Chondrocyte (in vitro differentiated cells): Measurements from ENCODE around the gene ZNF628. TPM values are rescaled to one million over a fixed set of nuclear protein-coding genes. Genes with fewer than 3 reads are reported as not detected.

Source experiments
- DNase-seq: peaks from one replicate; pipeline ENCODE4 v3.0.0; 2021; ENCODE audit warnings: mixed read lengths, low spot score
- H3K27ac Mint-ChIP-seq: one replicate; pipeline ENCODE4 v1.8.0; 2021; ENCODE audit warnings: mild to moderate bottlenecking, moderate library complexity, mixed read lengths; ENCODE audit not compliant: unreplicated experiment
- H3K27me3 Mint-ChIP-seq: 2 replicates; pipeline ENCODE4 v1.8.0; 2021; ENCODE audit warnings: low read depth, mixed read lengths
- H3K36me3 Mint-ChIP-seq: 2 replicates; pipeline ENCODE4 v1.8.0; 2021; ENCODE audit warnings: low read depth, mixed read lengths
- H3K4me1 Mint-ChIP-seq: 2 replicates; pipeline ENCODE4 v1.8.0; 2021; ENCODE audit warnings: low read depth, mild to moderate bottlenecking, mixed read lengths
- H3K4me3 Mint-ChIP-seq: one replicate; pipeline ENCODE4 v1.8.0; 2021; ENCODE audit warnings: mild to moderate bottlenecking, moderate library complexity, mixed read lengths; ENCODE audit not compliant: unreplicated experiment
- H3K9me3 Mint-ChIP-seq: 2 replicates; pipeline ENCODE4 v1.8.0; 2021; ENCODE audit warnings: low read depth, mixed read lengths
- CTCF ChIP-seq: fragments of 200-600 bp; sonication (generic); IDR thresholded peaks from 2 replicates; pipeline ENCODE4 v1.5.0; 2021; ENCODE audit warnings: antibody characterized with exemption, mild to moderate bottlenecking, moderate library complexity
- total RNA-seq: library from RNA; stranded (reverse); gene quantifications from 3 replicates; pipeline ENCODE4 v1.2.1, GENCODE V29; 2021

The ZNF628 gene
- total RNA-seq, 1 donor from 2014 or later, result 9.4 TPM

GRCh38 chr19:55497763-55498162 lies 21.3 kb downstream of the ZNF628 start:
- Mint-ChIP-seq H3K4me1 (peaks cover 7% of the 10 kb centered on the region), H3K36me3 (peaks cover 3% of the 10 kb centered on the region), H3K4me3 (no peak overlapping the region), H3K27ac (no peak overlapping the region), H3K27me3 (no peaks in the 10 kb centered on the region), H3K9me3 (no peaks in the 10 kb centered on the region)
- no peak for TF ChIP-seq CTCF
- DNase-seq, result no peak

GRCh38 chr19:55498246-55498840 lies 21.9 kb downstream of the ZNF628 start:
- TF ChIP-seq CTCF, result no peak
- Mint-ChIP-seq H3K27ac (no peak overlapping the region), H3K27me3 (no peaks in the 10 kb centered on the region), H3K9me3 (no peaks in the 10 kb centered on the region), H3K4me1 (peaks cover 2% of the 10 kb centered on the region), H3K36me3 (peaks cover 3% of the 10 kb centered on the region), H3K4me3 (no peak overlapping the region)
- no peak for DNase-seq

- H3K4me3 Mint-ChIP-seq, result no peak overlapping the region
- no peaks in the 10 kb centered on the region for H3K27me3 Mint-ChIP-seq
- DNase-seq, result no peak
- TF ChIP-seq CTCF, result no peak
- no peak overlapping the region for H3K27ac Mint-ChIP-seq
- H3K36me3 Mint-ChIP-seq, result peaks cover 3% of the 10 kb centered on the region
- peaks cover 6% of the 10 kb centered on the region for H3K4me1 Mint-ChIP-seq
- H3K9me3 Mint-ChIP-seq, result no peaks in the 10 kb centered on the region
Measured at GRCh38 chr19:55500368-55500952, 24.0 kb downstream of the ZNF628 start.

GRCh38 chr19:55502197-55502952 lies 26.0 kb downstream of the ZNF628 start:
- no peaks in the 10 kb centered on the region for H3K27me3 Mint-ChIP-seq
- H3K4me1 Mint-ChIP-seq, result peaks cover 6% of the 10 kb centered on the region
- TF ChIP-seq CTCF, result no peak
- H3K27ac Mint-ChIP-seq, result peak overlapping the region; percentile 15
- no peak overlapping the region for H3K4me3 Mint-ChIP-seq
- no peak for DNase-seq
- H3K9me3 Mint-ChIP-seq, result no peaks in the 10 kb centered on the region
- peaks cover 2% of the 10 kb centered on the region for H3K36me3 Mint-ChIP-seq

GRCh38 chr19:55503157-55503501 lies 26.7 kb downstream of the ZNF628 start:
- TF ChIP-seq CTCF, result no peak
- H3K27me3 Mint-ChIP-seq, result no peaks in the 10 kb centered on the region
- no peak overlapping the region for H3K27ac Mint-ChIP-seq
- DNase-seq, result no peak
- peak overlapping the region; percentile 12 for H3K4me3 Mint-ChIP-seq
- no peaks in the 10 kb centered on the region for H3K36me3 Mint-ChIP-seq
- H3K9me3 Mint-ChIP-seq, result no peaks in the 10 kb centered on the region
- peaks cover 6% of the 10 kb centered on the region for H3K4me1 Mint-ChIP-seq
